OCI-LY3 (cell line): ENCODE data around the gene LCORL.

ENCODE experiments used
- CTCF ChIP-seq: fragments of 200-600, 300-600 bp; sonication (generic); IDR thresholded peaks from 2 replicates; pipeline ENCODE4 v1.5.1; 2014; ENCODE audit warnings: antibody characterized with exemption, low read length, low read depth
- EZH2phosphoT487 ChIP-seq: fragments of 200-600 bp; shearing (Covaris generic); IDR thresholded peaks from 2 replicates; pipeline ENCODE4 v1.6.1; 2018; ENCODE audit warnings: antibody characterized with exemption, mixed run types, low read depth

GRCh38 chr4:17941731-17942130, 79.8 kb downstream of the LCORL start:
- TF ChIP-seq CTCF (no peak), EZH2phosphoT487 (no peak)
